ENCODE data around the gene STK24.

Gene STK24

DNA sequence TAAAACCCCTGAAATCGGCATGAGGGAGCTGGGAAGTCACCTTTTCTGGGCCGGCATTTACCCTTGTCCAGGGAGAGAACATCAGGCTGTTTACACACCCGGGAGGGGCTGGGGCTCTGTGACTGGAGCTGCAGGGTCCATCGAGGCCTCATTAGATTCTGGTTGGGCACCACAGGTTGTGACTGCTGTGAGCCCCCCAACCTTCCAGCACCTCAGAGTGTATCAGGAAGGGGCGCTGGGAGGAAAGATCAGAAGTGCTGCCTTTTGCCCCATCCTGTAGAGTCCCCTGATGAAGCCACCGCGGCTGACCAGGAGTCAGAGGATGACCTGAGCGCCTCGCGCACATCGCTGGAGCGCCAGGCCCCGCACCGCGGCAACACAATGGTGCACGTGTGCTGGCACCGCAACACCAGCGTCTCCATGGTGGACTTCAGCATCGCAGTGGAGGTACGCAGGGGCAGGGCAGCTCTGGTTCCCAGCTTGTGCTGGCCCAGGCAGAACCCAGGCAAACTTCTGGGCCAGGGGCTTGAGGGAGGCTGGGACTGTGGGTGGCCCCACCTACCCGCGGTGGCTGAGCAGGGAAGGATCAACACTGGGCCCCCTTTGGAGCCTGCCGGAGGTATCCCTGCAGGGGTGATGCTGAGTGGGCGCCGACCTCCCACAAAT lies 136.4 kb downstream of the STK24 start:
- no peak overlapping the region for H3K4me3 ChIP-seq (ENCODE audit: low read depth, low read length)

DNA sequence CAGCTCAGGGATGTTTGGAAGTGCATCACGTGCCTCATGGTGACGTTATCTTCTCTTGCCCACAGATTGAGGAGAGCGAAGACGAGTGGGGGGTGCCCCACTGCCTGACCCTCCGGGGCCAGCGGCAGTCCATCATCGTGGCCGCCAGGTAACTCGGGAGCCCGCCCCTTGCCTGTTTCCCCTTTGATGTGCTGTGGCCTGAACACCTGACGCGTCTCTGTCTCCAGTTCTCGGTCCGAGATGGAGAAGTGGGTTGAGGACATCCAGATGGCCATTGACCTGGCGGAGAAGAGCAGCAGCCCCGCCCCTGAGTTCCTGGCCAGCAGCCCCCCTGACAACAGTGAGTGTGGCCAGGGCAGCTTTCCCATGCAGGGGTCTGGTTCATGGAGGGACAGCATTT lies 137.0 kb downstream of the STK24 start:
- H3K4me3 ChIP-seq (ENCODE audit: low read depth, low read length), result no peak overlapping the region

DNA sequence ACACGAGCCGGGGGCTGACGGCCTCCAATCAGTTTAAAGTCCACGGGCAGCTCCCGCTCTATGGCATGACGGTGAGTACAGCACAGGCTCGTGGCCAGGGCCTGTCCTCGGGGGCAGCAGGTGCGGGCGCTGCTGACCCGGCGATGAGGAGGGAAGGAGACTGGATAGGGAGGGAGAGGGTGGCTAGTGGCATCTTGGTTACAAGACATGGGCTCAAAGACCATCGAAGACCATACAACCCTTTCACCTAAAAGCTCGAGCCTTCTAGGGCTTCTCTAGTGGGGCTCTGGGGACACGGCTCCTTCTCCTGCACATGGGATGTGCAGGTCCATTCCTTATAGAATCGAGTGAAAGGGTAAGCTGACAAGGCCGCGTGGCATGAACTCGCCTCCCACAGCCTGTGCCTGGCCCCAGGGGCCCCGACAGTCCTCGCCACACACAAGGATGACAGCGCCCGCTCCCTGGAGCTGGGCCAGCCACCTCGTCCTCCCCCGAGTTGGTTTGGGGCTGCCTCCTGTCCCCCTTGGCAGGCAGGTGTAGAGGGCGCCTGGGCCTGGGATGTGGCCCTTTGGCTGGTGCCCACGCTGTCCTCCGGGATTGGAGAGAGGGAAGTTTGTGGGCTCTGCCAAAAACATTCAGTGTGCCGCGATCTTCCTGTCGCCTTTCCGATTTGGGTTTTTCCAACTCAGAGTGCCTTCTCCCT lies 137.6 kb downstream of the STK24 start:
- no peak overlapping the region for H3K4me3 ChIP-seq (ENCODE audit: low read depth, low read length)

DNA sequence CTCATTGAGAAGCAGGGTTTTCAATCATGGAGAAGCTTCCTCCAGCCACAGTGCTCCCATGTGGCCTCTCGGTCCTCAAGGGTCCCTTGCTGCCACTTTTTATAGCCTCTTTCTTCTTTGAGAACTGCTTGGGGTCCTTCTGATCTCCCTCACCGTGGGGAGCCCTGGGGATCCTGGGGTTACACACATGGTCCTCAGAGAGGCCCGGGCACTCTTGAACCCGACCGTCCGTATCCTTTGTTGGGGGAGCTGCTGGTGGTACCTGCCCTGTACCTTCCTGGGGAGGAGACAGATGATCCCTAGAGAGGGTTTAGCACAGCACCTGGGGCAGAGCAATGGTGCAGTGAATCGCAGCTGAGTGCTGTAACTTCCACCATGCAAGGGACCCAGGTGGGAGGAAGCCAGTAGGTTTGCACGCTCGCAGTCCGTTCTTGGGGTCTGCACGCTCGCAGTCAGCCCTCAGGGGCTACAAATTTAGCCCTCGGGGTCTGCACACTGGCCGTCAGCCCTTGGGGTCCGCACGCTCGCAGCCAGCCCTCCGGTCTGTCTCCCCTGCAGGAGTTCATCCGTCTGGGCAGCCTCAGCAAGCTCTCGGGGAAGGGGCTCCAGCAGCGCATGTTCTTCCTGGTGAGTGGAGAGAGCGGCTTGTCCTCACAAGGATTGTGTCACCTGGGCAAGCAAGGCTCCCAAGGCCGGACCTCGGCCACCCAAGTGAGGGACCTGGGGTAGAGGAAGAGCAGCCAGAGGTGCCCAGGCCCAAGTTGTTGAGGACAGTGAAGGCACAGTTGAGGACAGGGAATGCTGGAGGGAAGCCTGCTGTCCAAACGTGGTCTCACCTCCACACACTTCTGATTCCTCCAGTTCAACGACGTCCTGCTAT lies 138.4 kb downstream of the STK24 start:
- H3K4me3 ChIP-seq (ENCODE audit: low read depth, low read length), result no peak overlapping the region

DNA sequence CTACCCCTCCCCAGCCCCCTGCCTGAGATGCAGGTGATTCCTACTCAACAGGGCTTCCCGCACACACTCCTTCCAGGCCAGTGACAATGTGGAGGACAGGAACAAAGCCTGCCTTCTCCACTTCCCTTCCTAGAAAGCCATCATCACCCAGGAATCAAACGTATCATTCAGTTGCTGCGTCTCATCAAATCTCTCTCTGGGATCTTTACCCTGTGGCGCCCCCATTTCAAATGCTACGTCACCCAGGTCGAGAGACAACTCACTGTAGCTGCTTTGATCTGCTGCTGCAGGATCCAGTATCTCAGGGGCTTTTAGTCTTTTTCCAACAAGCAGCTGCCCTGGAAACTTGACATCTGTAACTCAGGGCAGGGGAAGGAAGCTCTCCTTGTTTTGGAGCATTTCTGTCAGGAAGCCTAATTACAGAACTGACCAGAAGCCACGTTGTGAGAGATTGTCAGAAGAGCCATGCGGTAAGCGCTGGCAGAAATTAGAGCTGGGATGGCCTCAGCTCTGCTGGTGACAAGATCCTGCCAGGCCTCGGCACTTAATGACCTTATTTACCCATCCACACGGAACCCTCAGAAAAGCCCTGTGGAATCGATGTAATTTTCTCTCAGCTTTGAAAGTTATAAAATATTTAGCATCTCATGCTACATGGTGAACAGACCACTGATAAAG lies 140.5 kb downstream of the STK24 start:
- no peak overlapping the region for H3K4me3 ChIP-seq (ENCODE audit: low read depth, low read length)

DNA sequence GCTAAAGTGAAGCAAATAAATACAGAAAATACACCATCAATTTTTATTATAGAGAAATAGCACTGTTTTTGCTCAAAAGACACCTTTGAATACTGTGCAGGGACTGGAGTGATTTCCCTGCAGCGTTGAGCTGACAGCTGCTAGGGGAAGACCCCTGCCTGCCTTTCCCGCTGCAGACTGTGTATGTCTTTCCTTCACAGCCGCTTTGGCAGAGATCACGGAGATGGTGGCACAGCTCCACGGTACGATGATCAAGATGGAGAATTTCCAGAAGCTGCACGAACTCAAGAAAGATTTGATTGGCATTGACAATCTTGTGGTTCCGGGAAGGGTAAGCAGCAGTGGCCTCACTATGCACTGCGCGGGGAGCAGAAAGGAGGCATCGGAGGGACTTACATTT lies 141.5 kb downstream of the STK24 start:
- no peak overlapping the region for H3K4me3 ChIP-seq (ENCODE audit: low read depth, low read length)

DNA sequence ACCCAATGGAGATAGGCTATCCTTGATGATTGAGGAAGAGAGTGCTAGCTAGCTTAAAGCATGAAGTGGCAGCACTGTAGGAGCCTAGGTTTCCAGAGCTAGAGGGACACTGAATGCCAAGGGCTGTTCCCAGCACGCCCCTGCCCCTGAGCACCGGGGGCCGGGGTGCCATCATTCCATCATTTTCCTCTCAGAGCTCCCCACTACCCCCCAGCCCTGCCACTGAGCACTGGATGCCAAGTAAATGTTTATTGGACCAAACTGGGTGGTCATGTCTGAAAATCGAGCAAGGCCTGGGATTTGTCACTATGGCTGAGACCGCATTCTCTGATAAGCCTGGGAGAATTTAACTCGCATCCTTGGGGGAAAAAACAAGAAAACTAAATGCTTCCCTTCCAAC lies 142.8 kb downstream of the STK24 start:
- H3K4me3 ChIP-seq (ENCODE audit: low read depth, low read length), result no peak overlapping the region

DNA sequence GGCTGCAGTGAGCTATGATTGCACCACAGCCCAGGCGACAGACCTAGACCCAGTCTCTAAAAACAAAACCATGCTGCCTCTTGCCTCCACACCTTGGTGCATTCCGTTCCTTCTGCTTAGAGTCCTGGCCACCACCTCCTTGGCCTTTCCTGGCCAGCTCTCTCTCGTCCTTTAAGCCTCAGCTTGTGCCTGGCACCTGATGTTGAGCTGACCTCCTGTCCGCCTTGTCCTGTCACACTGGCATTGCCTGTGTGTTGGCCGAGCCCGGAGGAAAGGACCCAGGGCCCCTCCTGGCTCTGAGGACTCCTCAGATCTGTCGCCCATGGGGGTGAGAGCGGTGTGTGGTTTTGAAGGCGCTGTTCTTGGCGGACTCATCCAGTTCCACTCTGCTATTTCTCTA lies 143.3 kb downstream of the STK24 start:
- H3K4me3 ChIP-seq (ENCODE audit: low read depth, low read length), result no peak overlapping the region

DNA sequence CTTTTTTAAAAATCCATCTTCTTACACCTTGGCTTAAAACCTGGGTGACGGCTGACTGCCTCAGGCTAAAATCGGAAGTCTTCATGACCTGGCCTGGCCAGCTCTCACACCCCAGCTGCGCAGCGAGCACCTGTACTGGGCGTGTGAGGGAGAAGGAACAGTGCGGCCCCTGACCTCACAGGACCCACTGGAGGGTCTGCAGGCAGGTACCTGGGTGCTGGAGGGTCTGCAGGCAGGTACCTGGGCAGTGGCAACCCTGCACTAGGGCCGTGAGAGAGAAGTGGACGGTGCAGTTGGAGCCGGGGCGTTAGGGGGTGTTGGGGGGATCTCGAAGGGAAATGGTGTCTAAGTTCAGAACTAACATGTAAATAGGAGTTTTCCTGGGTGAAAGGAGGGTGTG lies 144.3 kb downstream of the STK24 start:
- H3K4me3 ChIP-seq (ENCODE audit: low read depth, low read length), result no peak overlapping the region

DNA sequence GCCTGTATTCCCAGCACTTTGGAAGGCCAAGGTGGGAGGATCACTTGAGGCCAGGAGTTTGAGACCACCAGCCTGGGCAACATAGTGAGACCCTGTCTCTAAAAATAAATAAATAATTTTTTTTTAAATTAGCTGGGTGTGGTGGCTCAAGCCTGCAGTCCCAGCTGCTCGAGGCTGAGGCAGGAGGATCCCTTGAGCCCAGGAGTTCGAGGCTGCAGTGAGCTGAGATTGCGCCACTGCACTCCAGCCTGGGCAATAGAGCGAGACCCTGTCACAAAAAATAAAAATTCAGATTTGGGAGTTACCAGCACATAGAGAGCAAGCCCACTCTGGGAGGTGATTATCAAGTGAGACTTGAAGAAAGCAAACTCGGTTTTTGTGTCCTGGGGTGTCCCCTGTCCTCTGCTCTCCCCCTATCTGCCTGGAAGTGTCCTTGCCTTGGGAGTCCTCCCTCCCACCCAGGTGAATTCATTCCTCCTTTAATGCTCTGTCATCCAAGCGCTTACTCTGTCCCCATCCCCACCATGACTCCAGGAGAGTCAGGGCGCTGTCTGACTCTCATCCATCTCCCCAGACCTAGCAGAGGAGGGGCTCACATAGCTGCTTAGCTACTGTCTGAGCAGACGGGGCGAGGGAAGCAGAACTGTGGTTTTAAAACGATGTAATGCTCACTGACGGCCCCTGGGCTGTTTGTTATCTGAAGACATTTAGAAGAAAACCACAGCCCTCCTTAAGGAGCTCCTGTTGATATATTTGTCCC lies 146.8 kb downstream of the STK24 start:
- H3K4me3 ChIP-seq (ENCODE audit: low read depth, low read length), result no peak overlapping the region

DNA sequence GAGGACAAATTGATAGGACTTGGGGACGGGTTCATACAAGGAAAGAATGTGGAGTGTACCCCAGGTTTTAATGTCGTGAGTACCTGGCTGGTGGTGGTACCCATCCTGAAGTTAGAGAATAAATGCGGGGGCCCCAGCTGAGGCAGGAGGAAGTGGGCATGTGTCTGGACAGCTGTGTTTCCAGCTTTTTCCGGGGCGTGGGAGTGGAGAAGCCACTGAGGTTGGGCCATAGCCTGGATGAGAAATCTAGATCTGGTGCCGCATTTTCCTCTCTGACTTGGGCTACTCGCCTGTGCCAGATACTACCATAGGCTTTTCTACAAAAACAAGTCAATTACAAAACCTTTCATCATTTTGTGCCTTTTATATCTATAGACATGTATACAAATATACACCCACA lies 147.4 kb downstream of the STK24 start:
- H3K4me3 ChIP-seq (ENCODE audit: low read depth, low read length), result no peak overlapping the region

DNA sequence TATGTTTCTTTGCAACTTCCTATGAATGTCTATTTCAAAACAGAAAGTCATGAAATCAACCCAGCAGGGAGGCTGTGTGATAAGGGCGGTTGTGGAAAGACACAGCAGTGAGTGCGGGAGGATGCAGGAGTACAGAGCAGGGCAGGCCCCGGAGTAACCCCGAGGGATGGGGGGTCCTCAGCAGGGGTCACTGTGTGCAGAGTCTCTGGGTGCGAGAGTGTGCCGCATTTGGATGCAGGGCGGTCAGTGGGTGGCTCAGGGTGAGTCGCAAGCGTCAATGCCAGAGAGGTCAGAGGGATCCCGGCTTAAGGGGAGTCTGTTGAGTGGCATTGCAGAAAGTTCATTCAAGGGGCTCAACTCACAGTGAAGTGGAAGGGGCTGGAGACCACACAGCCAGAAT lies 147.8 kb downstream of the STK24 start:
- no peak overlapping the region for H3K4me3 ChIP-seq (ENCODE audit: low read depth, low read length)

DNA sequence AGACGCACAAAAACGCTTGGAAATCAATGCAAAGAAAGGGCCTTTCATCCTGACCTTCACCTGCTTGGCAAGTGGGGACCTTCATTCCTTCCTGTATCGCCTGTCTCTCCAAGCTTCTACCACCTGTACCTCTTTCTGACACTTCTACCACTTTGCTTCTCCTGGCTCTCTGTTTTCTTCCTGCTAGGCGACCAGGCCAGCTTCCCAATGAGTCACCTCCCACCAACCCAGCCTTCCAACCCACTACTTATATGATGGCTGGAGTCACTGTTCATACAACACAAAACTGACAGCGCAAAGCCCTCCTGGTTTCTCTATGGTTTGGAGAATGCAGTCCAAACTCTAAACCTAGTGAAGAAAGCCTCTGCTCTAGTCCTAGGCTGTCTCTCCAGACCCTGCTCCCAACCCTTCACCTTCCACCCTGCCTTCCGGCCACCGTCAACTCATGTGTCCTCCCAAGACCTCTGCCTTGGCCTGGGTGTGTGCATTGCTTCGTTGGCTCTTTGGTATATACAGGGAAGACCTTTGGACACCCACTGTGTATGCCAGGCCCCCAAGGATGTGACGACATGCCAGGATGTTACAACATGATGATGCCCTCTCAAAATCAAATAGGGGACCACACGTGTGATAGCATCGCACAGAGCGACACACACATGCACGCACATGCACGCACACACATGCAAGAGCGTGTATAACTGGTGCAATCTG lies 148.5 kb downstream of the STK24 start:
- H3K4me3 ChIP-seq (ENCODE audit: low read depth, low read length), result no peak overlapping the region

DNA sequence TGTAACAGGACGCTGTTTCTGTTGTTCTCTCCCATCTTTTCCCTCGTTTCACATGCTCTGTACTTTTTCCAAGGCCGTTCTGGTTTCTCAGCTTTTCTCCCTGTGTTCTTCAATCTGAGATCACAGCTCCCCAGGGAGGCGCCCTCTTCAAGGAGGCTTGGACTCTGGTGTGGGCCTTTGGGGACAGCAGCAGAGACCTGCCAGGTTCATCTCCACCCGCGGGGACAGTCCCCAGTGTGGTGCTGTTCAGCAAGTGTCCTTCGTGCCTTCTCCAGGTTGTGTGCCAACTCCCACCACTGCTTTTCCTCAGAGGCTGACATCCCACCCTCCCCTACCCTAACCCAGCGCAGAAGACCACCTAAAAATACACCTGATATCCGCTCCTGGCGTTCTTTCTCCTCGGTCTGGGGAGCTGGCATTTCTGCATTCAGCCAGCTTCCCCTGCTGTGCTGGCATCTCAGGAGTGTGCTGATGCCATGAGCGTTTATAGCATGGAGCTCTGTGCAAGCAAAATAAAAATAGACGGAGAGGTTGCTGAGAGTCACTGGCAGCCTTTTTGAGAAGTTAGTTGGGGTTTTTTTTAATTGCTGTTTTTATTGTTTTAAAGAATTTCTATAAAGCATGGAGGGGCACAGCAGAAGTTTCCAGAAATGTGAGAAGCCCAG lies 149.4 kb downstream of the STK24 start:
- no peak overlapping the region for H3K4me3 ChIP-seq (ENCODE audit: low read depth, low read length)

DNA sequence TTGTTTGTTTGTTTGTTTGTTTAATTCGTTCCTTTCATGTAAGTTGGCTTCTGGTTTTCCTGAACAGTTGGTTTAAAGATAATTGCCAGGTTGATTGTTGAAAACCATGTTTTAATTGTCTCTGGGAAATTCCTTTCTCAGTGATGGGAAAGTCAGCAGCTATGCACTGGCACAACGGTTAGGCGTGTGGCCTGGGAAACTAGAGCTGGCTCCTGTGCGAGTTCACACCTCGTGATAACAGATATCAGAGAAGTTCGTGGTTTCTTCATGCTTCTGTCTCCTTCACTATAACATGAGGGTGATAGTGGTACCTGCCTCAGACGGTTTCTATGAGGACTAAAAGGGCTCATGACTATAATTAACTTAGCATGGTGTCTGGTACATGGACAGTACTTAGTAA lies 153.5 kb downstream of the STK24 start:
- no peak overlapping the region for H3K4me3 ChIP-seq (ENCODE audit: low read depth, low read length)

DNA sequence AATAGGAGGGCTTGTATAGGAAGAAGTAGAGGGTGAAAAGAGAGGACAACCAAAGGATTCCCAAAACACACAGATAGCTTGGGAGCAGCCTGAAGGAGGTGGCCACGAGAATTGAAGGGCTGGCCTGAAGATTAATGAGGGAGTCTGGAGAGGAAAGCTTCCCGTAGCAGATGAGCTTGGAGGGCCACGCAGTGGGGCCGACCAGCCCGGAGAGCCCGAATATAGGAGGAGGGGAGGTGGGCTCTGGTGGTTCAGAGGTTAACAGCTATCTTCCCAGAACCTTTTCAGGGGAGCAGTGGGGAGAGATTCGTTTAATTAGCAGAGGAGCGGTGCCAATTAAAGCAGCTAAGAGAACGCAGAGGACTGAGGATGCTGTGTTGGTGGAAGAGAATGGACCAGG lies 154.9 kb downstream of the STK24 start:
- no peak overlapping the region for H3K4me3 ChIP-seq (ENCODE audit: low read depth, low read length)

DNA sequence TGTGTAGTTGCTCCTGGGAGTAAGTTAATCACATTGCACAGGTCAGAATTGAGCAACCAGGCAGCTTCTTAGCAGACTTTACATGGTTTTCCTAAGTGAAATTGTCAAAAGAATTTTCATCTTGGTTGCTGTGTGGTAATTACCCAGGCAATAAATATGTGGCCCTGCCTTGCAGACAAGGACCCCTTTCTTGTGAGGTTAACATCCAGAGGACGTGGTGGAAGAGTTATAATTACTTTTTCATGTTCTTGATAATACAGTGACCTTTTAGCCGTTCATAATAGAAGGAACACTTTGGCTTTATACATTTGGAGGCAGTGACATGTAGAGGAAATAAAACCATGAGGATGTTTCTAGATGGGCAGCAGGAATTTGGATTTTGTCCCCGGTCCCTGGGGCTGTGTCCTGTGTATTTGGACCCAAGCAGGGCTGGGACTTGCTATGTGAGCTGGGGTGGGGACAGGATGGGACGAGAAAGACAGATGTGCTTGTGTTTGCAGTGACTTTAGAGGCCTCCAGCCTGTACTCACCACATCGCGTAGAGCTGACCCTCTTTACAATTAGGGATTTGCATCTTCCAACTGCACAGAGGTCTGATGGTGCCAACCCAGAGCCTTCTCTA lies 156.2 kb downstream of the STK24 start:
- H3K4me3 ChIP-seq (ENCODE audit: low read depth, low read length), result no peak overlapping the region

DNA sequence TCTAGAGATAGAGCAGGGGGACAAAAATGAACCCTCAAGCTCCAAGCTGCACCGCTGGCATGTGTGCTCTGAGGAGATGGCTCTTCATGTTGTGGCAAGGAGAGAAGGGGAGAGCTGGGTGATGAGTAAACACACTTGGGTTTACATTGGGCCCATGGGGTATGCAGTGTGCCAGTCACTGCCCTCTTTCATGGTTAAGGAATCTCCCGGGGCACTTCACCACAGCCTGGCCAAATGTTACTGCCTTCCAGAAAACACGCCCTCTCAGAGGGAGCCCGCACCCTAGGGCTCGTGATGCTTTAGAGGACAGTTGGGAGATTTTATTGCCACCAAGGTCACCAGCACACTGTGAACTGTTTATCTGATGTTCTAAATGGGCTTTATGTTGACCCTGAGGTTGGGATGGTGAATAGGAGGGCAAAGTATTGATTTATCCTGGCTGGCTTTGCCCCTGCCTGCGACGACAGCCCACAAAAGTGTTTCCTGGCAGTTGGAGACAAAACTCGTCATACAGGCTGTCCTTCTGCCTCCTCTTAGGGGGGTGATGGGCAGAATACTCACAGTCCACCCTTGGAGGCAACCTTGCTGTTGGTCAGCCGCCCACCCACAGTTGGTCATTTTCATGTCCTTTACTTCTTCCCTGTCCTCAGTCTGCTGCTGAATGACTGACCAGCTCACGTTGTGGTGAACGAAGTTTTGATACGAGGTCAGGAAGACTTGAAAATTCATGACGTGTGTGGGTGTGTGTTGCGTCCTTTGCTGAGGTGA lies 156.9 kb downstream of the STK24 start:
- no peak overlapping the region for H3K4me3 ChIP-seq (ENCODE audit: low read depth, low read length)
